ENCODE data around the gene TMEM140.

DNA sequence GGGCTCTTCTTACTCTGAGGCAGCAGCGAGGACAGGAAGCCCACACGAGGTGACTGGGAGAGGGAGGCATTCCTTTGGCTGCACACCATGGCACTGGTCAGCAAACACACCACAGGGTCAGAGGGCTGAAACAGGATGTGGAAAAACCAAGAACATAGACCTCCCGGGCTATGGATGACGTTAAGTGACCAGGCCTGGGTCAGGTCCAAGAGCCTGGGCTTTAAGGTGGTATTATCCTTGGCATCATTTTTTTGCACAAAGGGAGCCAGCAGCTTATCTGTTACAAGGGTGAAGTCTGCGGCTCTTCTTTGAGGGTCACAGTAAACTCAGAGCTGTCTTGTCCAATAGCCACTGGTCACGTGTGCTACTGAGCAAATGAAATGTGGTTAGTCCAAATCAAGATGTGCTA, 56.5 kb downstream of the TMEM140 start:
- TF ChIP-seq, protein P1, sequence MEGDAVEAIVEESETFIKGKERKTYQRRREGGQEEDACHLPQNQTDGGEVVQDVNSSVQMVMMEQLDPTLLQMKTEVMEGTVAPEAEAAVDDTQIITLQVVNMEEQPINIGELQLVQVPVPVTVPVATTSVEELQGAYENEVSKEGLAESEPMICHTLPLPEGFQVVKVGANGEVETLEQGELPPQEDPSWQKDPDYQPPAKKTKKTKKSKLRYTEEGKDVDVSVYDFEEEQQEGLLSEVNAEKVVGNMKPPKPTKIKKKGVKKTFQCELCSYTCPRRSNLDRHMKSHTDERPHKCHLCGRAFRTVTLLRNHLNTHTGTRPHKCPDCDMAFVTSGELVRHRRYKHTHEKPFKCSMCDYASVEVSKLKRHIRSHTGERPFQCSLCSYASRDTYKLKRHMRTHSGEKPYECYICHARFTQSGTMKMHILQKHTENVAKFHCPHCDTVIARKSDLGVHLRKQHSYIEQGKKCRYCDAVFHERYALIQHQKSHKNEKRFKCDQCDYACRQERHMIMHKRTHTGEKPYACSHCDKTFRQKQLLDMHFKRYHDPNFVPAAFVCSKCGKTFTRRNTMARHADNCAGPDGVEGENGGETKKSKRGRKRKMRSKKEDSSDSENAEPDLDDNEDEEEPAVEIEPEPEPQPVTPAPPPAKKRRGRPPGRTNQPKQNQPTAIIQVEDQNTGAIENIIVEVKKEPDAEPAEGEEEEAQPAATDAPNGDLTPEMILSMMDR (IDR thresholded peaks at IDR 0.05; ENCODE audit: borderline replicate concordance, extremely low read depth, low read length, poor library complexity, severe bottlenecking) = no peak
- TF ChIP-seq EZH2 (IDR thresholded peaks at IDR 0.05; ENCODE audit: borderline replicate concordance, low read depth, low read length, severe bottlenecking) = no peak
